CD14-positive monocyte (primary cell): ENCODE measurements around the gene DIDO1. TPM values are rescaled to one million over a fixed set of nuclear protein-coding genes. Genes with fewer than 3 reads are reported as not detected.
A peak's percentile ranks its signal among the peaks of the same experiment; 100 is the strongest.

Experiments used
- DNase-seq, 3 donors: peaks; one replicate each; pipeline ENCODE4 v3.0.0-alpha.2; 2011 to 2022
- H2AFZ ChIP-seq: 2 replicates; pipeline ENCODE4 v1.6.0; 2012; ENCODE audit warnings: mild to moderate bottlenecking, low read depth, low read length, inconsistent platforms; ENCODE audit not compliant: insufficient read depth, poor library complexity, severe bottlenecking
- H3K27ac ChIP-seq, 2 donors: 1 replicate in 1 of 2; 2 replicates in 1 of 2; pipeline ENCODE4 v1.5.1; 2012 to 2013; ENCODE audit warnings: low read length in 2 of 2, control low read depth in 1 of 2, inconsistent platforms in 1 of 2, low read depth in 1 of 2, mild to moderate bottlenecking in 1 of 2
- H3K27me3 ChIP-seq, 2 donors: one replicate each; pipeline versions ENCODE4 v1.6.0 to v1.6.1; 2011 to 2013; ENCODE audit warnings: low read length in 2 of 2; ENCODE audit not compliant: control insufficient read depth in 2 of 2, insufficient read depth in 2 of 2
- H3K36me3 ChIP-seq, 2 donors: replicated peaks in 1 of 2; 1 replicate in 1 of 2; 2 replicates in 1 of 2; pipeline versions ENCODE4 v1.5.1 to v1.6.1; 2012 to 2013; ENCODE audit warnings: low read length in 2 of 2, control low read depth in 1 of 2, inconsistent platforms in 1 of 2, mild to moderate bottlenecking in 1 of 2; ENCODE audit not compliant: insufficient read depth in 2 of 2, control insufficient read depth in 1 of 2
- H3K4me1 ChIP-seq, 2 donors: 1 replicate in 1 of 2; 2 replicates in 1 of 2; pipeline versions ENCODE4 v1.5.1 to v1.6.1; 2012 to 2013; ENCODE audit warnings: low read length in 2 of 2, control low read depth in 1 of 2, inconsistent platforms in 1 of 2, mild to moderate bottlenecking in 1 of 2, moderate library complexity in 1 of 2; ENCODE audit not compliant: insufficient read depth in 2 of 2, control insufficient read depth in 1 of 2
- H3K4me2 ChIP-seq: replicated peaks from 2 replicates; pipeline ENCODE3; 2012; ENCODE audit warnings: low read length, moderate library complexity, mild to moderate bottlenecking; ENCODE audit not compliant: poor library complexity, severe bottlenecking; ENCODE audit errors: extremely low read depth
- H3K4me3 ChIP-seq, 3 experiments: fragments of 200-600 bp in 1 of 3; sonication (generic) in 1 of 3; replicated peaks in 1 of 3; 1 replicate in 2 of 3; 2 replicates in 1 of 3; pipeline ENCODE4 v1.5.1; 2011 to 2013; ENCODE audit warnings: low read length in 3 of 3, mild to moderate bottlenecking in 3 of 3, control low read depth in 2 of 3, low read depth in 2 of 3, inconsistent platforms in 1 of 3, moderate library complexity in 1 of 3
- H3K79me2 ChIP-seq: 2 replicates; pipeline ENCODE4 v1.6.0; 2012; ENCODE audit warnings: mild to moderate bottlenecking, control low read depth, inconsistent platforms, low read length, moderate library complexity; ENCODE audit not compliant: insufficient read depth
- H3K9ac ChIP-seq: 2 replicates; pipeline ENCODE4 v1.6.0; 2017; ENCODE audit warnings: low read length, mild to moderate bottlenecking; ENCODE audit not compliant: insufficient read depth, poor library complexity, severe bottlenecking
- H3K9me3 ChIP-seq, 2 donors: replicated peaks in 1 of 2; 1 replicate in 1 of 2; 2 replicates in 1 of 2; pipeline versions ENCODE4 v1.5.1 to v1.6.1; 2012 to 2013; ENCODE audit warnings: low read length in 2 of 2, control low read depth in 1 of 2; ENCODE audit not compliant: control insufficient read depth in 1 of 2, insufficient read depth in 1 of 2
- H4K20me1 ChIP-seq: 2 replicates; pipeline ENCODE4 v1.6.0; 2012; ENCODE audit warnings: mild to moderate bottlenecking, low read length, control low read depth, moderate library complexity; ENCODE audit not compliant: insufficient read depth
- H3K27ac Mint-ChIP-seq, 7 donors: one replicate each; pipeline ENCODE4 v1.8.0; 2020; ENCODE audit warnings: mild to moderate bottlenecking in 7 of 7, mixed read lengths in 7 of 7, moderate library complexity in 6 of 7, inconsistent platforms in 2 of 7
- H3K27me3 Mint-ChIP-seq, 3 donors: one replicate each; pipeline ENCODE4 v1.8.0; 2021 to 2022; ENCODE audit warnings: low read depth in 3 of 3, mild to moderate bottlenecking in 3 of 3, mixed read lengths in 3 of 3, moderate library complexity in 3 of 3, inconsistent platforms in 1 of 3
- H3K36me3 Mint-ChIP-seq, 2 donors: one replicate each; pipeline ENCODE4 v1.8.0; 2020; ENCODE audit warnings: mixed read lengths in 2 of 2, inconsistent platforms in 1 of 2, mild to moderate bottlenecking in 1 of 2
- H3K4me1 Mint-ChIP-seq: one replicate; pipeline ENCODE4 v1.8.0; 2020; ENCODE audit warnings: mild to moderate bottlenecking, mixed read lengths
- H3K4me3 Mint-ChIP-seq, 2 donors: one replicate each; pipeline ENCODE4 v1.8.0; 2020; ENCODE audit warnings: mild to moderate bottlenecking in 2 of 2, mixed read lengths in 2 of 2, moderate library complexity in 1 of 2
- H3K9me3 Mint-ChIP-seq, 7 donors: one replicate each; pipeline ENCODE4 v1.8.0; 2020 to 2022; ENCODE audit warnings: mixed read lengths in 7 of 7, mild to moderate bottlenecking in 6 of 7, moderate library complexity in 6 of 7, inconsistent platforms in 2 of 7
- WGBS: methylation state at CpG from one replicate; pipeline ENCODE4 v1.1.5; 2013; ENCODE audit warnings: missing lambda C conversion rate; ENCODE audit not compliant: insufficient coverage; 5-methylcytosine and 5-hydroxymethylcytosine counted together
- intact Hi-C, 2 donors: fragments of 100-400 bp; cut with micrococcal nuclease; formaldehyde crosslinking; loops; one replicate each; pipeline versions ENCODE4 v1.15.0 to v1.15.1; 2023
- polyA plus RNA-seq, 3 donors: library from polyadenylated mRNA; depleted of rRNA in 1 of 3; unstranded in 2 of 3; stranded (reverse) in 1 of 3; fragments of 300-500 nt in 2 of 3; fragments of >200 nt in 1 of 3; fragmentation: Illumina TruSeq in 2 of 3; gene quantifications; 1 replicate in 2 of 3; 2 replicates in 1 of 3; pipeline ENCODE4 v1.2.3, GENCODE V29; 2012 to 2021
- TF ChIP-seq, protein P1 (sequence below): fragments of 200-600 bp; IDR thresholded peaks from one replicate; pipeline ENCODE4 v1.8.0; 2022; ENCODE audit warnings: antibody characterized with exemption, mild to moderate bottlenecking

Gene DIDO1
- polyA plus RNA-seq, 3 donors, result 8.5 to 23.8 (median 12.9) TPM

GRCh38 chr20:62920039-62920645, 6.2 kb downstream of the DIDO1 start:
- peaks cover 74% of the 10 kb centered on the region for H3K4me1 Mint-ChIP-seq
- peaks cover 100% of the 10 kb centered on the region for H3K79me2 ChIP-seq
- H3K9me3 ChIP-seq, result no peaks in the 10 kb centered on the region
- H3K9me3 Mint-ChIP-seq, result no peaks in the 10 kb centered on the region
- intact Hi-C loops, result loop anchor here in 1 of 2 donors (10.0 kb wide), 1 partner anchor 125 kb away; the partner anchor contains the start of gene MRGBP
- H3K36me3 Mint-ChIP-seq, result peaks cover 1 to 5% of the 10 kb centered on the region in 2 donors
- DNase-seq, result no peak
- no peak overlapping the region for H3K9ac ChIP-seq
- peaks cover 44 to 78% of the 10 kb centered on the region in 2 donors for H3K4me1 ChIP-seq
- peak overlapping the region in 3 of 7 donors; percentile 0 to 70 (median 64) for H3K27ac Mint-ChIP-seq
- H3K4me3 ChIP-seq, result no peak overlapping the region
- no peaks in the 10 kb centered on the region for H3K27me3 ChIP-seq
- no peaks in the 10 kb centered on the region for H3K27me3 Mint-ChIP-seq
- no peak overlapping the region for H3K4me2 ChIP-seq
- 100% methylated on average over 2 of the region's 10 CpGs for WGBS
- no peaks in the 10 kb centered on the region for H3K36me3 ChIP-seq
- TF ChIP-seq, protein P1, sequence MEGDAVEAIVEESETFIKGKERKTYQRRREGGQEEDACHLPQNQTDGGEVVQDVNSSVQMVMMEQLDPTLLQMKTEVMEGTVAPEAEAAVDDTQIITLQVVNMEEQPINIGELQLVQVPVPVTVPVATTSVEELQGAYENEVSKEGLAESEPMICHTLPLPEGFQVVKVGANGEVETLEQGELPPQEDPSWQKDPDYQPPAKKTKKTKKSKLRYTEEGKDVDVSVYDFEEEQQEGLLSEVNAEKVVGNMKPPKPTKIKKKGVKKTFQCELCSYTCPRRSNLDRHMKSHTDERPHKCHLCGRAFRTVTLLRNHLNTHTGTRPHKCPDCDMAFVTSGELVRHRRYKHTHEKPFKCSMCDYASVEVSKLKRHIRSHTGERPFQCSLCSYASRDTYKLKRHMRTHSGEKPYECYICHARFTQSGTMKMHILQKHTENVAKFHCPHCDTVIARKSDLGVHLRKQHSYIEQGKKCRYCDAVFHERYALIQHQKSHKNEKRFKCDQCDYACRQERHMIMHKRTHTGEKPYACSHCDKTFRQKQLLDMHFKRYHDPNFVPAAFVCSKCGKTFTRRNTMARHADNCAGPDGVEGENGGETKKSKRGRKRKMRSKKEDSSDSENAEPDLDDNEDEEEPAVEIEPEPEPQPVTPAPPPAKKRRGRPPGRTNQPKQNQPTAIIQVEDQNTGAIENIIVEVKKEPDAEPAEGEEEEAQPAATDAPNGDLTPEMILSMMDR, result no peak
- peaks cover 100% of the 10 kb centered on the region for H4K20me1 ChIP-seq
- no peak overlapping the region for H2AFZ ChIP-seq
- H3K4me3 Mint-ChIP-seq, result no peak overlapping the region
- peak overlapping the region in 1 of 2 donors; percentile 46 for H3K27ac ChIP-seq

DNA sequence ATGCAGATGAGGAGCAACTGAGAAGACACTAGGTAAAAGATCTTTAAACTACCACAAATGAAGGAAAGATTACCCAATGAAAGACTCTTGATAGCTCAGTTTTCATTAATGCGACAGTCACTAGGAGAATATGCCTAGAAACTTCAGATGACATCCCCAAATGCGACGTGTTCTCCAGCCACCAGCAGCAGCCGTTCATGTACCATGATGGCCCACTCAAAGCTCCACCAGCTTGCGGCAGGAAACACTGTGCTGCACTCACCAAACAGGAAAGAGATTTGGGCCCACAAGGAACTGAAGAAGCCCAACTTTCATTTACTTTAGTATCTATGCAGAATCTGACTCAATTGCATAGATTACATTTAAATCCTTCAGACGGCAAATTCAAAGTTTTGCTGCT, 7.5 kb downstream of the DIDO1 start:
- peaks cover 100% of the 10 kb centered on the region for H4K20me1 ChIP-seq
- no peak for DNase-seq

More for the DNA sequence above, 7.5 kb downstream of the DIDO1 start:
- intact Hi-C loops, result no loop called here
- peaks cover 4 to 9% of the 10 kb centered on the region in 2 donors for H3K36me3 Mint-ChIP-seq
- H3K4me1 Mint-ChIP-seq, result peaks cover 65% of the 10 kb centered on the region
- H3K9me3 ChIP-seq, result no peaks in the 10 kb centered on the region
- H3K27me3 ChIP-seq, result no peaks in the 10 kb centered on the region
- no peak overlapping the region for H2AFZ ChIP-seq
- no peak overlapping the region for H3K9ac ChIP-seq
- peaks cover 31 to 68% of the 10 kb centered on the region in 2 donors for H3K4me1 ChIP-seq
- TF ChIP-seq, protein P1, result no peak
- H3K9me3 Mint-ChIP-seq, result no peaks in the 10 kb centered on the region
- no peaks in the 10 kb centered on the region for H3K27me3 Mint-ChIP-seq
- 0% methylated on average over 6 of the region's 6 CpGs for WGBS
- H3K4me3 Mint-ChIP-seq, result no peak overlapping the region
- peaks cover under 1 to 5% of the 10 kb centered on the region in 2 donors for H3K36me3 ChIP-seq
- peak overlapping the region in 6 of 7 donors; percentile 11 to 82 (median 70) for H3K27ac Mint-ChIP-seq
- no peak overlapping the region for H3K4me2 ChIP-seq
- H3K27ac ChIP-seq, result peak overlapping the region in 1 of 2 donors; percentile 46
- H3K4me3 ChIP-seq, result no peak overlapping the region
- peaks cover 100% of the 10 kb centered on the region for H3K79me2 ChIP-seq
